ENCODE data around the gene NUDT16L1.

Gene NUDT16L1

DNA sequence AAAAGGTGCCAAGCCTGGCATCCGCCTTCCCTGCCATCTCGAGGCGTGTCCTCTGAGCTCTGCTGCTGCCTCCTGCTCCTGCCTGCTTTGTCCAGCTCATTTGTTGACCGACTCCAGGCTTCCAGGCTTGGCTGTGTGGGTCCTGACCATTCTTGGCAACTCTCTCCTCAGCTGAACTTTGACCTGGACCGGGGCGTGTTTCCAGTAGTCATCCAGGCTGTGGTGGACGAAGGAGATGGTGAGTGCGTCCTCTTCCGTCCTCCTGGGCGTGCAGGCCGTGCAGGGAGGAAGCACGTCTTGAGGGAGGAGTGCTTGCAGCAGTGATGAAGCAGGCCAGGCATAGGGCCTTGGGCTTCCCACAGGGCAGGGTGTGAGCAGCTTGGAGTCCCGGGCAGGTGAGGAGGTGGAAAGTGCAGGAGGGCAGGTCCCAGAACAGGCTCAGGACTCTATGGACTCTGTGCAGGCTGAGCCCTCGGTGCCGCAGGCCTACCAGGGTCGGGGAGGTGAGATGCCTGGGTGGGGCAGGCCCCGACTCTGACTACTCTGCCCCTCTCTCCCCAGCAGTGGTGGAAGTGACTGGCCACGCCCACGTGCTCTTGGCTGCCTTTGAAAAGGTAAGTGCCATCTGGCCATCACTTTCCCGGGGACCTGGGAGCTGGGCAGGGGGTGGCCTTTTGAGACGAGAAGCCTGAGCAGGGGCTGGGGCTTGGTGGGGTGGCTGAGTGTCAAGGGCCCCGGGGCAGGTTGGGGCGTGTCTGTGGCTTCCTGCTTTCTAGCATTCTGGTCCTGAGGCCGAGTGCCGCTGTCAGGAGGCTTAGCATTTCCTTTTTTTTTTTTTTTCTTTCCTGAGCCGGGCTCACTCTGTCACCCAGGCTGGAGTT, 28.6 kb upstream of the NUDT16L1 start:
- DNase-seq = peak; percentile 54

- DNase-seq = no peak
Observed at GRCh38 chr16:4666537-4667202, 26.7 kb upstream of the NUDT16L1 start.

DNA sequence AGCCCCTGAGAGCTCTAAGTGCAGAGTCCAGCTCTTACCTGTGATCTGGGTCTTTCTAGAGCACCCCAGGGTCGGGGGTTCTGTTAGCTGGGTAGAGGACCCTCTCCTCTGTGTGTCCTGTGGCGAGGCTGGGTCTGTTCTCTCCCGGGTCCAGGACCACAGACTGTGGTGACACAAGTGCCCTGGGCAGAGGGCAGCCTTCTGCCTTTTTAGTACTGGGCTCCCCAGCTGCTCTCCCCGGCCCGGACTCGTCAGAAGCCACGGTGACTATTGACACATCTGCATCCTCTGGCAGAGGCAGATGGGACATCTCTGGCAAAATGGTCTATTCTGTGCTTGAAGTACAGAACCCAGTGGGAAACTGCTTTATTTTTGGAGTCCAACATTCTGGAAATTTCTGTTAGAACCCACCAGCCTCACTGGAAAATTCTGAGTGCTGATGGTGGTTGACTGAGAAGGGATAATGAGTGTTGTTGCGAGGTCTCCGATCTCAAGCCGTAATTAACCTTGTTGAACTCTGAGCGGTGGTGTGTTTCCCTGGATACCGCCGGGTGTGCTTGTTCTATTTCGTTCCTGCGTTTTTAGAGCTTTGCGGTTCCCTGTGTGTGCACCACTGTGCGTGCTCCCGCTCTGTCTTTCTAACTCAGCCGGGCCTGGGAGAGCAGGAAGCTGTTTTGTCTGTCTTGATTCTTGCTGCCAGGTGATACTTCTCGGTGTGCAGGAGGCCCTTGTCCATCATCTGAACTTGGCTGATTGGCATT, 26.0 kb upstream of the NUDT16L1 start:
- no peak for DNase-seq

GRCh38 chr16:4668313-4668960, 24.9 kb upstream of the NUDT16L1 start:
- DNase-seq = no peak

DNA sequence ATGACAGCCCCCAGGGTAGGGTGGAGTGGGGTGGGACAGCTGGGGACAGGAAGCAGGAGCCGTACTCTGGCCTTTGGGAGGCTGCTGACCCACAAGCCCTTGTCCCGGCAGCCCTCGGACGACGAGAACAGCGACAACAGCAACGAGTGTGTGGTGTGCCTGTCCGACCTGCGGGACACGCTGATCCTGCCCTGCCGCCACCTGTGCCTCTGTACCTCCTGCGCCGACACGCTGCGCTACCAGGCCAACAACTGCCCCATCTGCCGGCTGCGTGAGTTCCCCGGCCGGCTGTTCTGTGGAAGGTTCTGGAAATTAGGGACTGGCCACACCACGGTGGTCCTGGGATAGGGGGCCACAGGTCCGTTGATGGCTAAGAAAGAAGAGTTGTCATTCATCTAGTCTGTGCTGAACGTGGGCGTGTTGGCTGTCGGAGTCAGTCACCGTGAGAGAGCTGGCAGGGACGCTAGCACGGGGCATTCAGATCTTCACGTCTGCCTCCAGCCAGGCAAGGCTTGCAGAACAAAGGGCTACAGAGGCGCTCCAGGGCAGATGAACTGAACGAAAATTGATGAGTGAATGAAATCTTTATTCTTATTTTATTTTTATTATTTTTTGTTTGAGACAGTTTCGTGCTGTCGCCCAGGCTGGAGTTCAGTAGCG, 19.8 kb upstream of the NUDT16L1 start:
- no peak for DNase-seq

- DNase-seq = no peak
Observed at GRCh38 chr16:4674926-4675530, 18.3 kb upstream of the NUDT16L1 start.

- peak; percentile 73 for DNase-seq
Observed at GRCh38 chr16:4675864-4676786, 17.2 kb upstream of the NUDT16L1 start.

DNA sequence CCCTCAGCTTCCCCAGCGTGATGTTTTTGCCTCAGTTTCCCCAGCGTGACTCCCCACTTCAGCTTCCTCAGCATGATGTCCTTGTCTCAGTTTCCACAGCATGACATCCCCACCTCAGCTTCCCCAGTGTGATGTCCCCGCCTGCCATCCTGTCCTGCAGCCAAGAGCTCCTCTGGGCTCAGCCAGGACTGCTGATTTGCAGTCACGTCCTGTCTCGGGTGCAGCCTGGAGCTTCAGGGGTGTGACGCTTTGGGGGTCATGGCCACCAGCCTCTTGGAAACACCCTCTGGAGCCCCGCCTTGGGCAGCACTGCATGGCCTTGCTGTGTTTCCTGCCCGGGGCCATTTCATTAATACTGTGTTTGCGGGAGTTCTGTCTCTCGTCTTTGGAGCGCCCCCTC, 16.5 kb upstream of the NUDT16L1 start:
- no peak for DNase-seq

DNA sequence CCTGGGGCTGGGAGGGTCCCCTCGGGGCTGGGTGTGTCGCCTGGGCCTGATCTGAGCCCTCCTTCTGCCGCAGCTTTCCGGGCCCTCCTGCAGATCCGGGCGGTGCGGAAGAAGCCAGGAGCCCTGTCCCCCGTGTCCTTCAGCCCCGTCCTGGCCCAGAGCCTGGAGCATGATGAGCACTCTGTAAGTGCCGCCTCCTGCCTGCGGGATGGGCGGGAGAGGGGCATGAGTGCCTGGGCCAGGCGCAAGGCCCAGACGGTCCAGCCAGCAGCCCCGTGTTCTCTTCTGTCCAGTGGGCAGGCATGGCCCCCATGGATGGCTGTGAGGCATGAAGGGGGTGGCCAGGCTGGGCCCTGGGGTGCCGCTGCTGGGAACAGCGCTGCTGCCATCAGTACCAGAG, 16.0 kb upstream of the NUDT16L1 start:
- no peak for DNase-seq

DNA sequence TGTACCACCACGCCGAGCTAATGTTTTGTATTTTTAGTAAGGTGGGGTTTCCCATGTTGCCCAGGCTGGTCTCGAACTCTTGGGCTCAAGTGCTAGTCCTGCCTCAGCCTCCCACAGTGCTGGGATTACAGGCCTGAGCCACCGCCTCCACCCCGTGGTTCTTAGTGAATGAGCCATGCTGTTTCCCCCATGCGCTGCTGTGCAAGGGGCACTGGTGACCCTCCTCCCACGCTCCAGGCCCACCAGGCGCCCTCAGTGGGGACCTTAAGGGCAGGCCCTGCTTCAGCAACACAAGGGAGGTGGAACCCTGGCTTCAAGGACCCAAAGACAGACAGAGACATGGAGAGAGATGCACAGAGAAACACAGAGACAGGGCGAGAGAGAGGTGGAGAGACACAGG, 15.4 kb upstream of the NUDT16L1 start:
- no peak for DNase-seq

DNA sequence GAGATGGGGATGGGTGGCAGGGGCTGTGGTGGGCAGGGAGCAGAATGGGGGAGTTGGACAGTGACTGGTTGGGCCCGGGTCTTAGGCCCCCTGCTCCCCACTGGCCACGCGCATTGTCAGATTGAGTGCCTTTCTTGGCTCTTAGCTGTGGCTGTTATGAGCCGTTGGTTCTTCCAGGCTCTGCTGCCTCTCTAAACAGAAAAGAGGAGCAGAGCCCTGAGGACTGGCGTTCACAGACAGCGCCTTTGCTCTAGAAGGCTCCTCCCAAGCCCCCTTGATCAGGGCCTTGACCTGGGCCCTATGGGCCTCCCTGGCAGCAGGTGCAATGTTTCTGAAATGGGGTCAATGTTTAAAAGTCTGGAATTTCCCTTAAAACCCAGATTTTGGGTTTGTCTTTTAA, 14.8 kb upstream of the NUDT16L1 start:
- no peak for DNase-seq

DNA sequence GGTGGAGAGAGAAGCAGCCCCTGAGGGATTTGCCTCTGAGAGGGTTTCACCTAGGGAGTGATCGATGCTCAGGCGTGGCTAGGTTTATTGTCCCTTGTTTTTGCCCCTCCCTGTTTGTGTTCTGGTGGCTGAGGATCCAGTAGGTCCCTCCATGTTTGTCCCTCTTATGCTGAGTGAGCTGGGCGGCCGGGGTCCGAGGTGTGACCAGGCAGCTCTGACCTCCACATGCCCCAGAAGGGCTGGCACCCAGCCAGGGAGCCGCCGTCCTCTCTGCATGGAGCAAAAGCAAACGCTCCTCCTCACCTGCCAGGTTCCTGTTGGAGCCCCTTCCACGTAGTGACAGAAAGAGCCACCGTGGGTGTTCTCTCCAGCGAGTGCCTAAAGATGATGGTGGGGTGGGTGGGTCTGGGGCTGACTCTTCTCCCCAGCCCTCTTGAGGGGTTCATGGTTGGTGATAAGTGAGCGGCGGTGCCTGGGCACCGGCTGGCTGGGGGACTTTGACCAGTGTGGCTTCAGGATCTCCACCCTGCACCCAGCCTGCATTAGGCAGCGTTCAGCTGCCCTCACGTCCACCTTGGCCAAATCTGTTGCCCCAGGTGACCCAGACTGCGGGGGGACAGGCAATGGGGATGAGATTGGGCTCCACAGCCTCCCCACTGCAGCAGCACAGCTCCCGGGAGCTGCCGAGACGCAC, 14.1 kb upstream of the NUDT16L1 start:
- DNase-seq = no peak

DNA sequence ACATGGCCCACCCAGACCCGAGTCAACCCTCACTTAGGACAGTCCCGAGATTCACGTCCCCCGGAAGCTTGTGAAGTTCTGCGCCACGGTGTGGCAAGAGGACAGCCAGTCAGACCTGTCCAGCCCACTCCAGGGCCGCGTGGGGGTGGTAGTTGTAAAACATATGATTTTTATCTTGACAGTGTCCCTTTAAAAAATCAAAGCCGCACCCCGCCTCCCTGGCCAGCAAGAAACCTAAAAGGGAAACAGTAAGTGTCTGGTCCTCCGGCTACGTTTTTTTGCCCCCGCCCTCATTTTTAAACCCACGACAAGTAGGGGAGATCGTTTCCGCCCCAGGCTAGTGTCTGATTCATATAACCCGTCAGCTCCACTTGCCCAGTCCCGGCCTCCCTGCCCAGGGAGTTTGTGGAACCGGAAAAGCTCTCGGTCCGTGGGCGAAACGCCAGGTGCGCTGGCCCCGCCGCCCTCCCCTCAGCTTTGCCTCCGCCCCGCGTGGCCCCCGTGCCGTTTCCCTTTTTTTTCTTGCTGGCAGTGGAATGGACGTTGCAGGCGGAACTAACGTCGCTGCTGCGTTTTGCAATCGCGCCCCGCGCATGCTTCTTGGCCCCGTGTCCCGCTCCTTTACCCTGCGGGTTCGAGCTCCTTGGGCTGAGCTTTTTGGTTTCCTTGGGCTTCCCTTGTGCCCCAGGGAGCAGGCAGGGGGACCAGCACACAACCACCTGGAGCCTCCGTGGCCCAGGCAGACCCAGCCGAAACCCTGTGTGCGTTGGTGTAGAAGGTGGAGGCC, 13.3 kb upstream of the NUDT16L1 start:
- peak; percentile 54 for DNase-seq

DNA sequence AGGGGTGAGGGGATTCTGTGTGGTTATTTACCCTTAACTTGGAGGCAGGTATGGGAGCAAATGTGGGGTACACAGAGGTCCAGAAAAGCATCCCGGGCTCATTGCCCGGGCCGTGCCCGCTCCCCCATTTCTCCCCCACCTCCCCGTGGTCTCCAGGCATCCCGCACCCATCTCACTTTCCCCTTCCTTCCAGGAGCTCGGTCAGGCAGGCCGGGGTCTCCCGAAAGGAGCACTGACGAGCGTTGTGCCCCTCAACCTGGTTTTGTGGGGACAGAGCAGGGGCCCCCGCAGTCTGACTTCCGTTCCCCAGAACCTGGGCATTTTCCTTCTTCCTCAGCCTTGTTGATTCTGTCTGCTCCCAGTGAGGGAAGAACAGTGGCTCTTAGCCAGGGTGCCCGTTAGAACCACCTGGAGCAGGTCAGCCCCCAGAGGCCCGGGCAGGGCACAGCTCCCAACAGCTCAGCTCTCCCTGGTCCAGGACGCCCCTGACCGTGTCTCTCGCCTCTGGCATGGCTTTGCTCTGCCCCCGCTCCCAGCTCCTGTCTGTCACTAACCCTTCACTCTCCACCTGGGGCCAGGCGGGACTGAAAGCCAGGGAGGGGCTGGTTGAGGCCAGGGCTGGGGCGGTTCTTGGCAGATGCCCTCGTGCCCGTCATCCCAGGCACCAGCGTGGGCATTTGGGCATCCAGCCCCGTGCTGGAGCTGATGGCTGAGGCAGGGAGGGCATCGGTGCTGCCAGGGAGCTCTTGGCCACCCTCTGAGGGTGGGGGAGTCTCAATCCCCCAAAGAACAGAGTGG, 12.5 kb upstream of the NUDT16L1 start:
- DNase-seq = no peak

GRCh38 chr16:4681471-4682083, 11.8 kb upstream of the NUDT16L1 start:
- DNase-seq = no peak

- DNase-seq = no peak
Observed at GRCh38 chr16:4682084-4682591, 11.2 kb upstream of the NUDT16L1 start.

DNA sequence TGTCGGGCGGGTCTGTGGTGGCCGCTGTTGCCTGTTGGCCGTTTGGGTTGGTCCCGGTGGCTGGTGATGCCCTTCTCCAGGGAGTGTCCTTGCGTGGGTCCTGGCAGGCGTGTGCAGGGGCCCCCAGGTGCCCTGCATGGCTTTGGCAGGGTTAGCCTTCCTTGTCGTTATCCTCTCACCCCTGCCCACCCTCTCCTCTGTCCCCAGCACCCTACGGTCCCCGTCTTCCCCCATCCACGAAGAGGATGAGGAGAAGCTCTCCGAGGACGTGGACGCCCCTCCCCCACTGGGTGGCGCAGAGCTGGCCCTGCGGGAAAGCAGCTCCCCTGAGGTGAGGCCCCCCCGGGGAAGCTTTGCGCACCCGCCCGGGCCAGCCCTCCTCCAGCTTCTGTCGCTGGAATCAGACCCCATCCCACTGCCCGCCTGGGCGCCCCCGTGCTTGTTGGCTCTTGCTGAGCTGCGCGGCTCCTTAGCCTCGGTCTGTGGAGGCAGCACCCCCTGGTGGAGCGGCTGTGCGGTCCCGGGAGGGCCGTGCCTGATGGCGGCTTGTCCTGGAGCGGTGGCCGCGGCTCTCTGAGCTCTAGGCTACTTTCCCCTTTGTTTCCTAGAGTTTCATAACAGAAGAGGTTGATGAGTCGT, 10.6 kb upstream of the NUDT16L1 start:
- DNase-seq = peak; percentile 42

Measured in CD4-positive, alpha-beta T cell treated with Interleukin-15 for 1 hour (primary cell).